Suprapubic skin (tissue), 4 donors: ENCODE results near the gene SDHB. TPM values are rescaled to one million over a fixed set of nuclear protein-coding genes. Genes with fewer than 3 reads are reported as not detected.

Experiments
- DNase-seq, 2 donors: peaks; one replicate each; pipeline ENCODE4 v3.0.0-alpha.2; 2019; ENCODE audit warnings: low spot score in 2 of 2
- H3K27ac ChIP-seq: fragments of 200-600 bp; sonication (generic); one replicate; pipeline ENCODE4 v1.5.1; 2019
- H3K27me3 ChIP-seq: fragments of 200-600 bp; sonication (generic); one replicate; pipeline ENCODE4 v1.5.1; 2019
- H3K36me3 ChIP-seq: fragments of 200-600 bp; sonication (generic); one replicate; pipeline ENCODE4 v1.5.1; 2019
- H3K4me1 ChIP-seq: fragments of 200-600 bp; sonication (generic); one replicate; pipeline ENCODE4 v1.5.1; 2019
- H3K4me3 ChIP-seq: fragments of 200-600 bp; sonication (generic); one replicate; pipeline ENCODE4 v1.5.1; 2019; ENCODE audit warnings: mild to moderate bottlenecking
- H3K9me3 ChIP-seq: fragments of 200-600 bp; sonication (generic); one replicate; pipeline ENCODE4 v1.5.1; 2019
- CTCF ChIP-seq, 2 donors: fragments of 200-600 bp in 1 of 2; fragments of 450-650 bp in 1 of 2; sonication (generic) in 1 of 2; IDR thresholded peaks; one replicate each; pipeline ENCODE4 v1.5.1; 2016 to 2019; ENCODE audit warnings: antibody characterized with exemption in 2 of 2, mild to moderate bottlenecking in 1 of 2, moderate library complexity in 1 of 2
- EP300 ChIP-seq: sonication (generic); formaldehyde crosslinking; IDR thresholded peaks from one replicate; pipeline ENCODE4 v1.6.1; 2017; ENCODE audit warnings: antibody characterized with exemption
- POLR2A ChIP-seq, 2 donors: fragments of 450-650 bp; IDR thresholded peaks; one replicate each; pipeline ENCODE4 v1.6.1; 2017; ENCODE audit warnings: antibody characterized with exemption in 2 of 2, mild to moderate bottlenecking in 2 of 2, moderate library complexity in 2 of 2
- POLR2AphosphoS5 ChIP-seq, 3 donors: sonication (generic); formaldehyde crosslinking; IDR thresholded peaks; one replicate each; pipeline ENCODE4 v1.6.1; 2017; ENCODE audit warnings: antibody characterized with exemption in 3 of 3
- WGBS: methylation state at CpG from one replicate; pipeline ENCODE4 v1.1.5; 2018; 5-methylcytosine and 5-hydroxymethylcytosine counted together
- total RNA-seq, 4 donors: library from RNA; depleted of rRNA; stranded (reverse); fragments of >200 nt; gene quantifications; one replicate each; pipeline ENCODE4 v1.1.0, GENCODE V29; 2016

The SDHB gene
- total RNA-seq, 4 donors from 2014 or later: 69.0 to 98.3 (median 90.5) TPM

- Histone ChIP-seq H3K9me3 (no peaks in the 10 kb centered on the region), H3K27ac (no peak overlapping the region), H3K4me1 (peaks cover under 1% of the 10 kb centered on the region), H3K4me3 (no peak overlapping the region), H3K36me3 (peaks cover 88% of the 10 kb centered on the region), H3K27me3 (no peaks in the 10 kb centered on the region)
- TF ChIP-seq EP300: no peak
- TF ChIP-seq CTCF (IDR thresholded peaks at IDR 0.05): no peak
- no peak for TF ChIP-seq POLR2AphosphoS5 (IDR thresholded peaks at IDR 0.05)
- TF ChIP-seq POLR2A (IDR thresholded peaks at IDR 0.05): no peak
- 87% methylated on average over 10 of the region's 10 CpGs for WGBS
- DNase-seq: no peak
These were observed 31.9 kb downstream of the SDHB start for GRCh38 chr1:17021896-17022295.

- Histone ChIP-seq H3K36me3 (peaks cover 75% of the 10 kb centered on the region), H3K27ac (no peak overlapping the region), H3K9me3 (no peaks in the 10 kb centered on the region), H3K27me3 (no peaks in the 10 kb centered on the region), H3K4me1 (no peaks in the 10 kb centered on the region), H3K4me3 (no peak overlapping the region)
- WGBS: 85% methylated on average over 2 of the region's 2 CpGs
- no peak for DNase-seq
- TF ChIP-seq POLR2AphosphoS5 (IDR thresholded peaks at IDR 0.05) (no peak), CTCF (IDR thresholded peaks at IDR 0.05) (no peak), EP300 (no peak), POLR2A (IDR thresholded peaks at IDR 0.05) (no peak)
These were observed 33.3 kb downstream of the SDHB start for GRCh38 chr1:17020502-17020901.

GRCh38 chr1:17018849-17019248 is 35.0 kb downstream of the SDHB start:
- Histone ChIP-seq H3K27me3 (no peaks in the 10 kb centered on the region), H3K4me1 (no peaks in the 10 kb centered on the region), H3K36me3 (peaks cover 64% of the 10 kb centered on the region), H3K27ac (no peak overlapping the region), H3K9me3 (no peaks in the 10 kb centered on the region), H3K4me3 (no peak overlapping the region)
- WGBS: 38% methylated on average over 1 of the region's 1 CpG
- TF ChIP-seq POLR2A (IDR thresholded peaks at IDR 0.05) (no peak), EP300 (no peak), CTCF (IDR thresholded peaks at IDR 0.05) (no peak), POLR2AphosphoS5 (IDR thresholded peaks at IDR 0.05) (no peak)
- no peak for DNase-seq

GRCh38 chr1:17017435-17017834 is 36.4 kb downstream of the SDHB start:
- TF ChIP-seq CTCF (IDR thresholded peaks at IDR 0.05) (no peak), POLR2AphosphoS5 (IDR thresholded peaks at IDR 0.05) (no peak), POLR2A (IDR thresholded peaks at IDR 0.05) (no peak), EP300 (no peak)
- 96% methylated on average over 7 of the region's 7 CpGs for WGBS
- DNase-seq: no peak
- H3K27ac ChIP-seq: no peak overlapping the region
- no peaks in the 10 kb centered on the region for H3K9me3 ChIP-seq
- peaks cover 7% of the 10 kb centered on the region for H3K4me1 ChIP-seq
- H3K4me3 ChIP-seq: no peak overlapping the region
- H3K36me3 ChIP-seq: peaks cover 50% of the 10 kb centered on the region
- H3K27me3 ChIP-seq: no peaks in the 10 kb centered on the region

- Histone ChIP-seq H3K27ac (no peak overlapping the region), H3K27me3 (no peaks in the 10 kb centered on the region), H3K9me3 (no peaks in the 10 kb centered on the region), H3K36me3 (peaks cover 38% of the 10 kb centered on the region), H3K4me1 (peaks cover 13% of the 10 kb centered on the region), H3K4me3 (no peak overlapping the region)
- WGBS: 73% methylated on average over 5 of the region's 5 CpGs
- peak in 1 of 2 donors; percentile 24 for DNase-seq
- no peak for TF ChIP-seq POLR2A (IDR thresholded peaks at IDR 0.05)
- no peak for TF ChIP-seq EP300
- TF ChIP-seq CTCF (IDR thresholded peaks at IDR 0.05): no peak
- TF ChIP-seq POLR2AphosphoS5 (IDR thresholded peaks at IDR 0.05): no peak
These were observed 37.5 kb downstream of the SDHB start for GRCh38 chr1:17016317-17016661.
